HEK293 (cell line): ENCODE results near the gene CENPP.

Source experiments
- CTCF ChIA-PET: fragments of 350-600 bp; formaldehyde crosslinking; extraction: SDS; loops from one replicate; lab custom pipeline; 2021; ENCODE audit warnings: antibody characterized with exemption; lab: Yijun Ruan, JAX
- POLR2A ChIA-PET: fragments of 300-600 bp; formaldehyde crosslinking; extraction: SDS; loops from one replicate; lab custom pipeline; 2020; ENCODE audit warnings: antibody characterized with exemption, inconsistent platforms; lab: Yijun Ruan, JAX
- H3K27ac ChIP-seq: fragments of 200-500 bp; sonication (Bioruptor generic); 2 replicates; pipeline ENCODE4 v1.5.1; 2014; ENCODE audit warnings: low read depth, low read length, control low read depth, inconsistent platforms; ENCODE audit errors: extremely low read depth
- H3K36me3 ChIP-seq, 2 experiments: fragments of 200-500 bp in 1 of 2; sonication (Bioruptor generic) in 1 of 2; 1 replicate in 1 of 2; 2 replicates in 1 of 2; pipeline ENCODE4 v1.5.1; 2014 to 2017; ENCODE audit warnings: inconsistent platforms in 2 of 2, low read length in 2 of 2; ENCODE audit not compliant: control insufficient read depth in 2 of 2, insufficient read depth in 1 of 2
- H3K4me1 ChIP-seq: fragments of 200-500 bp; sonication (Bioruptor generic); 2 replicates; pipeline ENCODE4 v1.5.1; 2014; ENCODE audit warnings: mild to moderate bottlenecking, low read length, inconsistent platforms; ENCODE audit not compliant: control insufficient read depth, insufficient read depth
- H3K4me3 ChIP-seq: 2 replicates; pipeline ENCODE4 v1.5.1; 2011; ENCODE audit warnings: low read depth, mild to moderate bottlenecking, control low read depth, low read length, moderate library complexity
- H3K9me3 ChIP-seq: fragments of 200-500 bp; sonication (Bioruptor generic); 2 replicates; pipeline ENCODE4 v1.5.1; 2014; ENCODE audit warnings: low read depth, low read length, inconsistent platforms; ENCODE audit not compliant: control insufficient read depth, insufficient read depth
- CTCF ChIP-seq: fragments of 450-650 bp; formaldehyde crosslinking; IDR thresholded peaks from 2 replicates; pipeline ENCODE4 v1.5.1; 2016; ENCODE audit warnings: missing biosample characterization, missing genetic modification characterization
- GLIS2 ChIP-seq: fragments of 450-650 bp; formaldehyde crosslinking; IDR thresholded peaks from 2 replicates; pipeline ENCODE4 v1.5.1; 2016; ENCODE audit warnings: missing biosample characterization, missing genetic modification characterization
- HOXA7 ChIP-seq: sonication (generic); formaldehyde crosslinking; IDR thresholded peaks from 2 replicates; pipeline ENCODE4 v1.8.1; 2022; ENCODE audit warnings: missing genetic modification reagents, borderline replicate concordance
- KLF7 ChIP-seq: fragments of 450-650 bp; formaldehyde crosslinking; IDR thresholded peaks from 2 replicates; pipeline ENCODE4 v1.5.1; 2016; ENCODE audit warnings: missing biosample characterization, missing genetic modification characterization, borderline replicate concordance
- OSR2 ChIP-seq: fragments of 450-650 bp; formaldehyde crosslinking; IDR thresholded peaks from 2 replicates; pipeline ENCODE4 v1.5.1; 2016; ENCODE audit warnings: missing biosample characterization, missing genetic modification characterization
- ZNF10 ChIP-seq: fragments of 450-650 bp; formaldehyde crosslinking; IDR thresholded peaks from 2 replicates; pipeline ENCODE4 v1.5.1; 2017; ENCODE audit warnings: missing biosample characterization, missing genetic modification characterization
- ZNF112 ChIP-seq: fragments of 450-650 bp; formaldehyde crosslinking; IDR thresholded peaks from 2 replicates; pipeline ENCODE4 v1.5.0; 2017; ENCODE audit warnings: missing biosample characterization, missing genetic modification characterization
- ZNF2 ChIP-seq: fragments of 450-650 bp; formaldehyde crosslinking; IDR thresholded peaks from 2 replicates; pipeline ENCODE4 v1.5.1; 2016; ENCODE audit warnings: missing biosample characterization, missing genetic modification characterization
- ZNF24 ChIP-seq: fragments of 450-650 bp; formaldehyde crosslinking; IDR thresholded peaks from 2 replicates; pipeline ENCODE4 v1.5.1; 2016; ENCODE audit warnings: missing biosample characterization, missing genetic modification characterization
- ZNF266 ChIP-seq: fragments of 450-650 bp; formaldehyde crosslinking; IDR thresholded peaks from 2 replicates; pipeline ENCODE4 v1.5.1; 2016; ENCODE audit warnings: missing biosample characterization, missing genetic modification characterization, low read depth
- ZNF280D ChIP-seq: fragments of 450-650 bp; formaldehyde crosslinking; IDR thresholded peaks from 2 replicates; pipeline ENCODE4 v1.5.1; 2016; ENCODE audit warnings: missing biosample characterization, missing genetic modification characterization
- ZNF324 ChIP-seq: fragments of 450-650 bp; formaldehyde crosslinking; IDR thresholded peaks from 2 replicates; pipeline ENCODE4 v1.5.1; 2016; ENCODE audit warnings: missing biosample characterization, missing genetic modification characterization
- ZNF354C ChIP-seq: fragments of 450-650 bp; formaldehyde crosslinking; IDR thresholded peaks from 2 replicates; pipeline ENCODE4 v1.5.1; 2016; ENCODE audit warnings: missing biosample characterization, missing genetic modification characterization, low read depth, borderline replicate concordance
- ZNF521 ChIP-seq: fragments of 450-650 bp; formaldehyde crosslinking; IDR thresholded peaks from 2 replicates; pipeline ENCODE4 v1.5.1; 2017; ENCODE audit warnings: missing biosample characterization, mild to moderate bottlenecking, missing genetic modification characterization
- ZNF654 ChIP-seq: fragments of 450-650 bp; formaldehyde crosslinking; IDR thresholded peaks from 2 replicates; pipeline ENCODE4 v1.5.1; 2016; ENCODE audit warnings: low read depth, missing biosample characterization, missing genetic modification characterization
- ZNF707 ChIP-seq: fragments of 450-650 bp; formaldehyde crosslinking; IDR thresholded peaks from 2 replicates; pipeline ENCODE4 v1.5.1; 2016; ENCODE audit warnings: missing biosample characterization, missing genetic modification characterization
- ZNF837 ChIP-seq: fragments of 450-650 bp; formaldehyde crosslinking; IDR thresholded peaks from 2 replicates; pipeline ENCODE4 v1.5.1; 2016; ENCODE audit warnings: missing biosample characterization, missing genetic modification characterization
- ZXDB ChIP-seq: fragments of 450-650 bp; formaldehyde crosslinking; IDR thresholded peaks from 2 replicates; pipeline ENCODE4 v1.5.1; 2016; ENCODE audit warnings: missing biosample characterization, missing genetic modification characterization
- TF ChIP-seq, protein P1 (sequence below): fragments of 450-650 bp; formaldehyde crosslinking; IDR thresholded peaks from 2 replicates; pipeline ENCODE4 v1.5.1; 2016; ENCODE audit warnings: missing biosample characterization, missing genetic modification characterization
- TF ChIP-seq, protein P2 (sequence below): fragments of 450-650 bp; formaldehyde crosslinking; optimal IDR thresholded peaks from 2 replicates; pipeline ENCODE3; 2016; ENCODE audit warnings: missing biosample characterization, mild to moderate bottlenecking, missing genetic modification characterization

Gene CENPP

GRCh38 chr9:92422611-92423338 is 97.0 kb downstream of the CENPP start:
- Histone ChIP-seq H3K4me3 (no peak overlapping the region), H3K9me3 (no peaks in the 10 kb centered on the region), H3K27ac (no peak overlapping the region), H3K36me3 (no peaks in the 10 kb centered on the region), H3K4me1 (no peaks in the 10 kb centered on the region)
- CTCF ChIA-PET, result no interaction called here
- POLR2A ChIA-PET, result no interaction called here
- TF ChIP-seq ZNF654 (tag by site-specific recombination), result no peak
- TF ChIP-seq, protein P1, sequence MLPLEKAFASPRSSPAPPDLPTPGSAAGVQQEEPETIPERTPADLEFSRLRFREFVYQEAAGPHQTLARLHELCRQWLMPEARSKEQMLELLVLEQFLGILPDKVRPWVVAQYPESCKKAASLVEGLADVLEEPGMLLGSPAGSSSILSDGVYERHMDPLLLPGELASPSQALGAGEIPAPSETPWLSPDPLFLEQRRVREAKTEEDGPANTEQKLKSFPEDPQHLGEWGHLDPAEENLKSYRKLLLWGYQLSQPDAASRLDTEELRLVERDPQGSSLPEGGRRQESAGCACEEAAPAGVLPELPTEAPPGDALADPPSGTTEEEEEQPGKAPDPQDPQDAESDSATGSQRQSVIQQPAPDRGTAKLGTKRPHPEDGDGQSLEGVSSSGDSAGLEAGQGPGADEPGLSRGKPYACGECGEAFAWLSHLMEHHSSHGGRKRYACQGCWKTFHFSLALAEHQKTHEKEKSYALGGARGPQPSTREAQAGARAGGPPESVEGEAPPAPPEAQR (tag by site-specific recombination), result no peak
- TF ChIP-seq ZXDB (tag by site-specific recombination), result no peak
- no peak for TF ChIP-seq ZNF280D (tag by site-specific recombination)
- TF ChIP-seq ZNF837 (tag by site-specific recombination), result no peak
- no peak for TF ChIP-seq ZNF354C (tag by site-specific recombination)
- TF ChIP-seq OSR2 (tag by site-specific recombination), result no peak
- TF ChIP-seq ZNF10 (tag by site-specific recombination), result no peak
- no peak for TF ChIP-seq ZNF521 (tag by site-specific recombination)
- TF ChIP-seq, protein P2, sequence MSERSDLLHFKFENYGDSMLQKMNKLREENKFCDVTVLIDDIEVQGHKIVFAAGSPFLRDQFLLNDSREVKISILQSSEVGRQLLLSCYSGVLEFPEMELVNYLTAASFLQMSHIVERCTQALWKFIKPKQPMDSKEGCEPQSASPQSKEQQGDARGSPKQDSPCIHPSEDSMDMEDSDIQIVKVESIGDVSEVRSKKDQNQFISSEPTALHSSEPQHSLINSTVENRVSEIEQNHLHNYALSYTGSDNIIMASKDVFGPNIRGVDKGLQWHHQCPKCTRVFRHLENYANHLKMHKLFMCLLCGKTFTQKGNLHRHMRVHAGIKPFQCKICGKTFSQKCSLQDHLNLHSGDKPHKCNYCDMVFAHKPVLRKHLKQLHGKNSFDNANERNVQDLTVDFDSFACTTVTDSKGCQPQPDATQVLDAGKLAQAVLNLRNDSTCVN (tag by site-specific recombination), result no peak
- no peak for TF ChIP-seq ZNF112 (tag by site-specific recombination)
- no peak for TF ChIP-seq CTCF (tag by site-specific recombination)
- TF ChIP-seq KLF7, result no peak
- no peak for TF ChIP-seq ZNF266 (tag by site-specific recombination)
- TF ChIP-seq ZNF707 (tag by site-specific recombination), result no peak
- no peak for TF ChIP-seq ZNF324 (tag by site-specific recombination)
- no peak for TF ChIP-seq HOXA7 (CRISPR knock-in tag)
- TF ChIP-seq ZNF24, result no peak
- TF ChIP-seq GLIS2 (tag by site-specific recombination), result no peak
- TF ChIP-seq ZNF2 (tag by site-specific recombination), result no peak
